Heart left ventricle (tissue), 16 donors: Measurements from ENCODE around the gene RTEL1. TPM values are rescaled to one million over a fixed set of nuclear protein-coding genes. Genes with fewer than 3 reads are reported as not detected.

Experiments used
- ATAC-seq, 4 donors: fragments of 200-7000 bp; cut with Tn5 transposase; one replicate each; pipeline ENCODE4 v1.9.1; 2020 to 2022; ENCODE audit warnings: moderate library complexity in 4 of 4, mild to moderate bottlenecking in 3 of 4, moderate number of reproducible peaks in 1 of 4
- DNase-seq, 5 donors: peaks; one replicate each; pipeline ENCODE4 v3.0.0-alpha.2; 2020
- H3K27ac ChIP-seq, 12 donors: fragments of 200-600 bp; sonication (generic) in 4 of 12; one replicate each; pipeline versions ENCODE4 v1.5.0 to v1.8.0; 2016 to 2022; ENCODE audit warnings: mild to moderate bottlenecking in 2 of 12
- H3K27me3 ChIP-seq, 9 donors: fragments of 200-600 bp; sonication (generic) in 2 of 9; one replicate each; pipeline versions ENCODE4 v1.5.1 to v1.8.0; 2016 to 2022; ENCODE audit warnings: mild to moderate bottlenecking in 3 of 9
- H3K36me3 ChIP-seq, 9 donors: fragments of 200-600 bp; sonication (generic) in 2 of 9; one replicate each; pipeline versions ENCODE4 v1.5.0 to v1.8.0; 2018 to 2022; ENCODE audit warnings: mild to moderate bottlenecking in 2 of 9
- H3K4me1 ChIP-seq, 12 donors: fragments of 200-600 bp; sonication (generic) in 4 of 12; one replicate each; pipeline versions ENCODE4 v1.5.0 to v1.8.0; 2016 to 2022; ENCODE audit warnings: mild to moderate bottlenecking in 3 of 12
- H3K4me3 ChIP-seq, 12 donors: fragments of 200-600 bp; sonication (generic) in 4 of 12; one replicate each; pipeline versions ENCODE4 v1.5.0 to v1.8.0; 2017 to 2022; ENCODE audit warnings: mild to moderate bottlenecking in 9 of 12, moderate library complexity in 4 of 12
- H3K9me3 ChIP-seq, 12 donors: fragments of 200-600 bp; sonication (generic) in 4 of 12; one replicate each; pipeline versions ENCODE4 v1.5.0 to v1.8.0; 2016 to 2022; ENCODE audit warnings: mild to moderate bottlenecking in 1 of 12
- CTCF ChIP-seq, 12 donors: fragments of 200-600 bp; sonication (generic) in 4 of 12; IDR thresholded peaks; one replicate each; pipeline versions ENCODE4 v1.5.0 to v1.8.0; 2018 to 2022; ENCODE audit warnings: antibody characterized with exemption in 12 of 12, mild to moderate bottlenecking in 5 of 12
- POLR2A ChIP-seq, 2 donors: fragments of 450-650 bp; IDR thresholded peaks; one replicate each; pipeline ENCODE4 v1.6.1; 2017; ENCODE audit warnings: antibody characterized with exemption in 2 of 2, mild to moderate bottlenecking in 2 of 2, moderate library complexity in 2 of 2
- whole genome bisulfite sequencing, 4 donors: extraction: QIAGEN DNeasy Blood & Tissue Kit in 2 of 4; methylation state at CpG; one replicate each; pipeline versions ENCODE4 v1.1.5 to v1.1.7; 2013 to 2018; 5-methylcytosine and 5-hydroxymethylcytosine counted together
- intact Hi-C, 10 donors: fragments of 100-400 bp; cut with DNase I; formaldehyde crosslinking; loops; one replicate each; pipeline versions ENCODE4 v1.11.1 to v1.14.2; 2022
- polyA plus RNA-seq, 2 donors: library from polyadenylated mRNA; stranded (reverse); fragments of 200-250 nt; gene quantifications; one replicate each; pipeline ENCODE4 v1.2.3, GENCODE V29; 2013
- total RNA-seq, 9 donors: library from RNA; depleted of rRNA in 2 of 9; stranded (reverse); fragments of >200 nt in 2 of 9; fragmentation: NEBNext Ultra II Directional in 3 of 9; extraction: Animal tissue kit (Norgen Biotek cat#: 25700) in 3 of 9; gene quantifications; one replicate each; pipeline versions ENCODE4 v1.1.0 to v1.2.4, GENCODE V29; 2016 to 2023
- donor health status: ischemic (EF 13 %, LVEDD 7.1; RV severe dilation, severe dysfunction).
- donor health status: healthy with polysubstance abuse.
- donor health status: DM: no; HTN: yes; CAD: no.
- donor health status: DM: no; HTN: no; CAD: no.
- donor health status: ischemic (EF 25% LVEDD 6.9; RV normal size, moderate dysfunction).
- donor health status: ischemic (EF 25% LVEDD 5.7; RV mildly dilated, moderate dysfunction).
- donor health status: healthy.
- donor health status: DM: yes; HTN: yes; CAD: no.
- donor health status: ischemic (EF 35%, LVEDD 5.7; RV mildly dilated, moderate dysfunction).
- donor health status: nonischemic (EF 11% LVEDD 7.7; RV severe dilation, severe dysfunction).
- donor health status: DM: yes; HTN: yes; CAD: no.
- donor health status: PGD.
- donor health status: ischemic (EF 29% LVEDD 5.4; RV normal size, mild dysfunction).
- donor health status: nonischemic (EF 23%, LVEDD 6.1; RV moderate dilation, normal function).

RTEL1 gene
- total and polyA plus RNA-seq, 11 donors: 3.0 to 17.8 (median 9.6) TPM

- 21 to 33% (median 23%) methylated on average over 50 to 67 of the region's 67 CpGs for WGBS, 4 donors
- TF ChIP-seq POLR2A (IDR thresholded peaks at IDR 0.05) (no peak), CTCF (IDR thresholded peaks at IDR 0.05) (no peak)
- DNase-seq (peak in 2 of 5 donors; percentile 12 to 32), ATAC-seq (no peak)
- peaks cover 0 to 82% (median 69%) of the 10 kb centered on the region in 9 donors for H3K36me3 ChIP-seq
- H3K4me3 ChIP-seq: peak overlapping the region; percentile 53 to 98 (median 87)
- H3K9me3 ChIP-seq: peaks cover 0 to 9% (median 0%) of the 10 kb centered on the region in 12 donors
- intact Hi-C loops: loop anchor here in 1 of 10 donors (5.0 kb wide), 1 partner anchor 154 kb away; the partner anchor contains the start of gene ABHD16B
- peaks cover 3 to 42% (median 25%) of the 10 kb centered on the region in 12 donors for H3K4me1 ChIP-seq
- peak overlapping the region; percentile 76 to 97 (median 94) for H3K27ac ChIP-seq
- no peaks in the 10 kb centered on the region for H3K27me3 ChIP-seq
Observed at GRCh38 chr20:63708301-63709148, 50.4 kb downstream of the RTEL1 start.

- Histone ChIP-seq H3K4me3 (peak overlapping the region in 7 of 12 donors; percentile 65 to 94 (median 87)), H3K4me1 (peaks cover 3 to 42% (median 25%) of the 10 kb centered on the region in 12 donors), H3K27me3 (no peaks in the 10 kb centered on the region), H3K9me3 (peaks cover 0 to 13% (median 0%) of the 10 kb centered on the region in 12 donors), H3K27ac (no peak overlapping the region), H3K36me3 (peaks cover 0 to 82% (median 65%) of the 10 kb centered on the region in 9 donors)
- ATAC-seq: no peak
- DNase-seq: no peak
- WGBS, 4 donors: 89 to 91% (median 90%) methylated on average over 17 of the region's 17 CpGs
- no peak for TF ChIP-seq CTCF (IDR thresholded peaks at IDR 0.05)
- no peak for TF ChIP-seq POLR2A (IDR thresholded peaks at IDR 0.05)
- intact Hi-C loops: loop anchor here in 1 of 10 donors (5.0 kb wide), 1 partner anchor 153 kb away; the partner anchor contains the start of gene ABHD16B
Observed at GRCh38 chr20:63709149-63709527, 51.0 kb downstream of the RTEL1 start.

GRCh38 chr20:63711085-63711645, 53.1 kb downstream of the RTEL1 start:
- Histone ChIP-seq H3K36me3 (peaks cover 0 to 77% (median 61%) of the 10 kb centered on the region in 9 donors), H3K4me1 (peaks cover 3 to 37% (median 21%) of the 10 kb centered on the region in 12 donors), H3K27ac (no peak overlapping the region), H3K27me3 (no peaks in the 10 kb centered on the region), H3K4me3 (no peak overlapping the region), H3K9me3 (peaks cover 0 to 32% (median 10%) of the 10 kb centered on the region in 12 donors)
- DNase-seq (no peak), ATAC-seq (no peak)
- no peak for TF ChIP-seq POLR2A (IDR thresholded peaks at IDR 0.05)
- no peak for TF ChIP-seq CTCF (IDR thresholded peaks at IDR 0.05)
- intact Hi-C loops: loop anchor here in 1 of 10 donors (10.0 kb wide), 1 partner anchor 154 kb away; the partner anchor contains the start of genes ABHD16B and TPD52L2
- 81 to 85% (median 83%) methylated on average over 12 of the region's 12 CpGs for WGBS, 4 donors

GRCh38 chr20:63712191-63712590, 54.1 kb downstream of the RTEL1 start:
- 97 to 100% (median 100%) methylated on average over 1 of the region's 1 CpG for WGBS, 4 donors
- peaks cover 0 to 35% (median 10%) of the 10 kb centered on the region in 12 donors for H3K9me3 ChIP-seq
- no peak overlapping the region for H3K4me3 ChIP-seq
- H3K4me1 ChIP-seq: peaks cover 0 to 28% (median 12%) of the 10 kb centered on the region in 12 donors
- DNase-seq (no peak), ATAC-seq (no peak)
- H3K36me3 ChIP-seq: peaks cover 0 to 76% (median 58%) of the 10 kb centered on the region in 9 donors
- TF ChIP-seq CTCF (IDR thresholded peaks at IDR 0.05) (no peak), POLR2A (IDR thresholded peaks at IDR 0.05) (no peak)
- H3K27me3 ChIP-seq: no peaks in the 10 kb centered on the region
- no peak overlapping the region for H3K27ac ChIP-seq
- intact Hi-C loops: loop anchor here in 1 of 10 donors (10.0 kb wide), 1 partner anchor 153 kb away; the partner anchor contains the start of genes ABHD16B and TPD52L2
